ENCODE results near the gene CDC42EP5. TPM values are rescaled to one million over a fixed set of nuclear protein-coding genes. Genes with fewer than 3 reads are reported as not detected.

CDC42EP5 gene
- total RNA-seq, 4 donors from 2014 or later: 6.0 to 39.4 (median 9.8) TPM

GRCh38 chr19:54492568-54492967, 19.5 kb upstream of the CDC42EP5 start:
- WGBS, 2 donors: 77 to 83% methylated on average over 8 to 11 of the region's 18 CpGs

GRCh38 chr19:54489766-54490165, 16.7 kb upstream of the CDC42EP5 start:
- intact Hi-C loops (cut with DNase I): no loop called here
- peaks cover 0 to 29% (median 0%) of the 10 kb centered on the region in 4 donors for H3K27me3 ChIP-seq
- WGBS, 2 donors: 51 to 77% methylated on average over 9 of the region's 9 CpGs

More at GRCh38 chr19:54492568-54492967, 19.5 kb upstream of the CDC42EP5 start:
- no peak for DNase-seq
- Histone ChIP-seq H3K4me3 (no peak overlapping the region), H3K27ac (no peak overlapping the region), H3K4me1 (no peaks in the 10 kb centered on the region), H3K9me3 (no peaks in the 10 kb centered on the region), H3K36me3 (no peaks in the 10 kb centered on the region), H3K27me3 (peaks cover 0 to 44% (median 0%) of the 10 kb centered on the region in 4 donors)
- TF ChIP-seq POLR2A (IDR thresholded peaks at IDR 0.05) (no peak), CTCF (IDR thresholded peaks at IDR 0.05) (no peak)
- intact Hi-C loops (cut with DNase I): no loop called here

GRCh38 chr19:54489341-54489740, 16.2 kb upstream of the CDC42EP5 start:
- Histone ChIP-seq H3K27me3 (peaks cover 0 to 29% (median 0%) of the 10 kb centered on the region in 4 donors), H3K27ac (no peak overlapping the region), H3K36me3 (no peaks in the 10 kb centered on the region), H3K9me3 (no peaks in the 10 kb centered on the region), H3K4me1 (no peaks in the 10 kb centered on the region), H3K4me3 (no peak overlapping the region)
- TF ChIP-seq CTCF (IDR thresholded peaks at IDR 0.05) (no peak), POLR2A (IDR thresholded peaks at IDR 0.05) (no peak)
- 59 to 74% methylated on average over 7 of the region's 7 CpGs for WGBS, 2 donors
- DNase-seq: no peak
- intact Hi-C loops (cut with DNase I): no loop called here

More at GRCh38 chr19:54489766-54490165, 16.7 kb upstream of the CDC42EP5 start:
- H3K4me1 ChIP-seq: no peaks in the 10 kb centered on the region
- no peaks in the 10 kb centered on the region for H3K9me3 ChIP-seq
- TF ChIP-seq CTCF (IDR thresholded peaks at IDR 0.05) (no peak), POLR2A (IDR thresholded peaks at IDR 0.05) (no peak)
- H3K36me3 ChIP-seq: no peaks in the 10 kb centered on the region
- no peak for DNase-seq
- H3K4me3 ChIP-seq: no peak overlapping the region
- no peak overlapping the region for H3K27ac ChIP-seq

GRCh38 chr19:54485851-54486250, 12.8 kb upstream of the CDC42EP5 start:
- H3K27me3 ChIP-seq: peaks cover 0 to 18% (median 0%) of the 10 kb centered on the region in 4 donors
- no peak overlapping the region for H3K27ac ChIP-seq
- no peak for DNase-seq
- 57 to 62% methylated on average over 4 to 5 of the region's 5 CpGs for WGBS, 2 donors
- no peak overlapping the region for H3K4me3 ChIP-seq
- no peaks in the 10 kb centered on the region for H3K36me3 ChIP-seq
- no peak for TF ChIP-seq CTCF (IDR thresholded peaks at IDR 0.05)
- TF ChIP-seq POLR2A (IDR thresholded peaks at IDR 0.05): no peak
- H3K9me3 ChIP-seq: no peaks in the 10 kb centered on the region
- H3K4me1 ChIP-seq: peaks cover 0 to 5% (median 2%) of the 10 kb centered on the region in 3 donors
- intact Hi-C loops (cut with DNase I): no loop called here

- intact Hi-C loops (cut with DNase I): loop anchor here (5.0 kb wide), 1 partner anchor 193 kb away; no protein-coding TSS in a partner anchor
- 70 to 78% methylated on average over 10 of the region's 10 CpGs for WGBS, 2 donors
- TF ChIP-seq POLR2A (IDR thresholded peaks at IDR 0.05): no peak
- no peak for TF ChIP-seq CTCF (IDR thresholded peaks at IDR 0.05)
- H3K4me1 ChIP-seq: peaks cover 0 to 5% (median 2%) of the 10 kb centered on the region in 3 donors
- H3K36me3 ChIP-seq: no peaks in the 10 kb centered on the region
- DNase-seq: no peak
- no peaks in the 10 kb centered on the region for H3K9me3 ChIP-seq
- peaks cover 0 to 32% (median 0%) of the 10 kb centered on the region in 4 donors for H3K27me3 ChIP-seq
- no peak overlapping the region for H3K4me3 ChIP-seq
- no peak overlapping the region for H3K27ac ChIP-seq
Measured at GRCh38 chr19:54484451-54484850, 11.4 kb upstream of the CDC42EP5 start.

All from esophagus squamous epithelium (tissue), 5 donors.